HTR-8/SVneo (cell line): ENCODE results near the gene RPTOR.
"Not testable (repeated sequence)": the region's sequence is repeated elsewhere in the genome, so short reads cannot be mapped to it uniquely, and the experiment has no call there.

Experiments used
- DNase-seq: peaks from one replicate; pipeline ENCODE4 v3.0.0; 2011; ENCODE audit warnings: low spot score, mixed read lengths; ENCODE audit not compliant: insufficient read length
- FAIRE-seq: peaks from 2 replicates; lab custom pipeline; 2011; peaks lifted over from hg19 to GRCh38; lab: Jason Lieb, UNC

Gene RPTOR

DNA sequence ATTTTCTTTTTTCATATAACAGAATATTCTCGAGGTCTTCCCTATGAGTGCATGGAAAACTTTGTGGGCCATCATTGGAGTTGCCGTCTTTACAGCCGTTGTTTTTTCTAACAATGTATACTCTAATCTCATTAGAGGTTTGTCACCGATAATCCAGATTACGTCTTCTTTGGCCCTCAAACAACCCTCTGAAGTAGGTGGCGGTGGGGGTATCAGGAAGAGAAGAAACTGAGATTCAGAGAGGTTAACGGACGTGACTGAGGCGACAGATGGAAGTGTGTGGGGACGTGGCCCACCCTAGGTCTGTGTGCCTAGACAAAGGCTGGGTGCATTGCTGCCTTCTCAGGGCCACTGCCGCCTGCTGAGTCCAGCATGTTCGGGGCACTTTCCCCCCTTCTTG, 63.7 kb downstream of the RPTOR start:
- FAIRE-seq, result no peak
- DNase-seq, result no peak

DNA sequence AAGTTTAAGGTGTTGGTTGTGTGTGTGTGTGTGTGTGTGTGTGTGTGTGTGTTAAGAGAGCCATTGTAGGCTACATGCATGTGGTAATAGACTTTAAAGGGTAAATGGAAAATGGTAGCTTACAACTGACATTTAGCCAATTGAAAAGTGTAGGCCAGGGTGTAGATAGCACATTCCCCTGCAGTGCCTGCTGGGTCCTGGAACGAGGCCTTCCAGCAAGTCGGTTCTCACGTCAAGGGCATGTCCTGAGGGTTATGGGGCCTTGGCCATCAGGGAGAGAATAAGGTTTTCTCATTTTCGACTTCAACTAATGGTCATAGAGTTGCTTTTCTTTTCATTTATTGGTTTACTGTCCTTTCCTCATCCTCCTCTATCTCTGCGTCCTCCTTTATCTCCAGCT, 65.1 kb downstream of the RPTOR start:
- FAIRE-seq, result no peak
- DNase-seq, result no peak

DNA sequence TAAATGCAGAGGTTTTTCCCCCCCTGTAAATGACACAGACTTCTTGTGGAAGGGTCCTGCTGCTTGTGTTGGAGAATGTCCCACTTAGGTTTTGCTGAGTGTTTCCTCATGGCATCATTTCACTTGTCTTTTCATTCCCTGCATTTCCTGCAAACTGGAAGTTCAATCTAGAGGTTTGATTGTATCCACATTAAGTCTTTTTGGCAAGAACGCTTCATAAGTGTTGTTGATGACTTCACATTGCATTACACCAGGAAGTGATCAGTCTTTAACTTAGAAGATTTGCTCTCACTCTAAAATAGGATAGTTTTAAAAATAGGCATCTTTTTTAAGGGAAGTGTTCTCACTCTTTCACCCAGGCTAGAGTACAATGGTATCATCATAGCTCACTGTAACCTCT, 67.2 kb downstream of the RPTOR start:
- FAIRE-seq (no peak), DNase-seq (no peak)

DNA sequence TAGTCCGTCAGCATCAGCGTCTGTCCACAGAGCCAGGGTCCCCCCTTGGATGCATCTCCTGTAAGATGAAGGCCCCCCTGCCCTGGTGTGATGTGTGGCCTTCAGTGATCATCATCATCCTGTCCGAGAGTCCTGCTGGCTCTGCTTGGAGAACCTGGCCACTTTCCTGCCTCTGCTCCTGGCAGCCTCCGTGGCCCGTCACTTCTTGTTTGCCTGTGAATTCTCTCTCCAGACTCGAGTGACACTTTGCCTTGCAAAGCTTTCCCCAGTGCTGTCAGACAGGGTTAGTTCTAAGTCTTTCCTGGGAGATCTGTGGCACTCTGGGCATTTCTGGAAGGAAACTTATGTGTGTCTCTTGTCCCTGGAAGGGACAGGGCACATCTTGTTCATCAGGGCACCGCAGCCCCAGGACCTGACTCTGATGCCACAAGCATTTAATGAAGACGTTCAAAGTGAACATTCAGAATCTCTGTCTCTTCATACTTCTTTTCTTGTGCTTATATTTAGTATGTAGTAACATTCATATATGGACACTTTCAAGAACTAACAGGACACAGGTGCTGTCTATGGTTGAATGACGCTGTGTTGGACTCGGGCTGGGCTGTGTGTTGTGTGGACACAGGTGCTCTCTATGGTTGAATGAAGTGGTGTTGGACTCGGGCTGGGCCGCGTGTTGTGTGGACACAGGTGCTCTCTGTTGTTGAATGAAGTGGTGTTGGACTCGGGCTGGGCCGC, 68.5 kb downstream of the RPTOR start:
- FAIRE-seq, result peak; percentile 64
- no peak for DNase-seq

DNA sequence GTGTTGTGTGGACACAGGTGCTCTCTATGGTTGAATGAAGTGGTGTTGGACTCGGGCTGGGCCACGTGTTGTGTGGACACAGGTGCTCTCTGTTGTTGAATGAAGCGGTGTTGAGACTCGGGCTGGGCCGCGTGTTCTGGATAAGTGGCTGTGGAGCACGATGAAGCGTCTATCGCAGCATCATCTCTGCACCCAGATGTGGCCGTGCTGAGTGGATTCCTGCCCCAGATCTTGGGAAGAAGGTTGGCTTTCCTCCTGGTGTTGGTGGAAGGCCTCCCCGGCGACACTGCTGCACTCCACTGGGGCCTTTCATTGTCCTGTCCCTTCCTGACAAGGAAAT, 69.1 kb downstream of the RPTOR start:
- FAIRE-seq (no peak), DNase-seq (no peak)

DNA sequence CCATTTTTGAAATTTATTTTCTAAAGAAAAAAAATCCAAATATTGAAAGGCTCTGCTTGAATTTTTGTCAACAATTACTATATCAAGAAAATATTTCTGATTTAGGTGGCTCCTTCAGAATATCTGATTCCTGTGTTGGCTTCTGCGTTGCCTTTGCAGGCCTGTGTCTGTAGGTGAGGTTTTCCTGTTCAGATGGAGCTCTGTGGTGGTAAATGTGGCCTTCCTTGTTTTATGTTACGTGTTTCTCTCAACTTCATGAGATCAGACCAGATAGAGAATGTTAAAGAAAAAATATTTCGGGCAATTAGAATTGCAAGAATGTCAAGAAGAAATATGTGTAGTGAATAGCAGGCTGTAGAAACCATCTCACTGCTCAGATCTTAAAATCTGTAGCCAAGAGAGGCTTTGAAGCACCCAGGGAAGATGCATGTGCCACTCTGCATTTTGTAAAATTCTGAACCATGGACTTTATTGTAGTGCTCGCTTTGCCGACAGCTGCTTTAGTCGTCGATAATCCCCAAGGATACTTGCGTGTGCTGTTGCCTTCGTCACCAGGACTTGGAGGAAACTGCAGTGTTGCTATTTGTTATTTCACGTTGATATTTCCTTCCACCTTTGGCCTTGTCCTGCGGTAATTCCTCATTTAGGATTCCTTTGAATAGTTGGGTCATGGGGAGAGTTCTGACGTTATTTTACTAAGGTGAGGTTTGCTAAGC, 69.9 kb downstream of the RPTOR start:
- no peak for DNase-seq
- FAIRE-seq, result no peak

DNA sequence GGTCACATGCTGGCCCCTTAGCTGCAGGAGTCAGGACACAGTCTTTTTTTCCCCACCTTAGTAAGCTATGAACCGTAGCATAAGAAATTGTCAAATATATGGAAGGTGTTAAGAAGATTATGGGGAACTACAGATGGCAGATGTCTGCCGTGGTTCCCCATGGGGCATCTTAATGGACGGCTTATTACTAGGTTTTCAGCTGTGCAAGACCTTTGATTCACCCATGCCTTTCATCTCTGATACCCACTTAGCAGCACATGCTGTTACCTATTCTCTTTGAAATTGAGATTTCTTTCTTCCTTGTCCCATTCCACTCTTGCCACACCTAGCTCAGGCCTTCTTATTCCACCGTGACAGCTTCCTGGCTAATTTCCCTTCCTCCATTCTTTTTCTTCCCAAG, 70.7 kb downstream of the RPTOR start:
- DNase-seq (no peak), FAIRE-seq (no peak)

DNA sequence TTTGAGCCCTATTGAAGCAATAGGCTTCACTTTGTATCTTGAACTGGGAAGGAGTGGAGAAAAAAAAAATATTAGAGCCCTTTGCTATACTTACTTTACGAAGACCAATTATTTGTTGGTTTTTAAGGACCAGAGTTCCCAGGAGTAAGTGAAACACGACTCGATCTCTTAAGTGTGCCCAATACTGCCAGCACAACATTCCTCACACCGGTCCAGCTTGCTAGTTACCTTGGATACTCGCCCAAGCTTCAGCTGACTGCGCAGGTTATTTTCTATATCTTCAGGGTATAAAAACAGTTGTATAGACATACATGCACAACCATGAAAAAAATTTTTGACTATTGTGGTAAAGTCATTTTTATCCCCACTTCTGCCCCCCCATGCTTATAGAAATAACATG, 72.1 kb downstream of the RPTOR start:
- DNase-seq (no peak), FAIRE-seq (no peak)

DNA sequence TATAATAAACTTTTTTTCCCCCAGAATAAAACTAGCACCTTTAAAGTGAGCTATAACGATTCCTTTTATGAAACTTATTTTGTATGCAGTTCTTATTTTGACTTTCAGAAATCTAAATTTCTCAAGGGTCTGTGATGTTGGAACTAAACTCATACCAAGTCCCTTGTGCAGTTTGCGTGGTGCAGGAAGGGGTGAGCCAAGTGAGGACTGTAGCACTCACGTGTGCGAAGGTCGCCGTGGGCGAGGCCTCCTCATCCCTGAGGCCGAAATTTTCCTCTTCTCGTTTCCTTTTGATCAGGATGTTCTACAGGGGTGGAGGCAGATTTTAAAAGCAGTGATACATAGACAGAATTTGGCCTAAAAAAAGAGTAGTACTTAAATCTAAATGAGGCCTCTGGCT, 73.7 kb downstream of the RPTOR start:
- FAIRE-seq, result no peak
- DNase-seq, result no peak

DNA sequence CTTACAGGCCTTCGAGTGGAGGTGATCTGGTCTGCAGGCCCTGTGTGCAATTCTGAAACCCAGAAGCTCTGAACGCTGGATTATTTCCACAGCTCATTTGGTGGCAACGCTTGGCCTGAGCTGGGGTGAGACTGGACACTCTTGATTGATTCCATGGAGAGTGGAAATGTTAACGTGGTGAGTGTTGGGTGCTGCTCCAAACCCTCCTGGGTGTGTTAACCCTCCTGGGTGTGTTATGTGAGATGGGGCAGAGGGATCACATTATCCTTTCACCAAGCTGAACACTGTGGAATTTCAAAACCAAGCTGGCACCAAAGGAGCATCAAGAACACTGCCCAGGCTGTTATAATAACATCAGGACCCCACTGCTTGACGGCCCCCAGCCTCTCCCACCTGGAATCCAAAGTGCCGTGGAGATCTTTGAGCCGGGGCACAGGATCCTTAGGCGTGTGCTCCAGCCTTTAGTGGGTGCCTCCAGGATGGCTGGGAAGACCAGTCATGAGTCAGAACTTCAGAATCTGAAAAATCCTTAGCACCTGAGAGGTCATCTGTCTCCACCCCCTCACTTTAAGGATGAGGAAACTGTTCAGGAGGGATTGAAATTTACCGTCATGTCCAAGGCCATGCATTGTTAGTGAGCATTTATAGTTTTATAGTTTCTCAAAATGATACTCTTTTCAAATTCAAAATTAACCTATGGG, 75.0 kb downstream of the RPTOR start:
- FAIRE-seq, result no peak
- DNase-seq, result peak; percentile 51

DNA sequence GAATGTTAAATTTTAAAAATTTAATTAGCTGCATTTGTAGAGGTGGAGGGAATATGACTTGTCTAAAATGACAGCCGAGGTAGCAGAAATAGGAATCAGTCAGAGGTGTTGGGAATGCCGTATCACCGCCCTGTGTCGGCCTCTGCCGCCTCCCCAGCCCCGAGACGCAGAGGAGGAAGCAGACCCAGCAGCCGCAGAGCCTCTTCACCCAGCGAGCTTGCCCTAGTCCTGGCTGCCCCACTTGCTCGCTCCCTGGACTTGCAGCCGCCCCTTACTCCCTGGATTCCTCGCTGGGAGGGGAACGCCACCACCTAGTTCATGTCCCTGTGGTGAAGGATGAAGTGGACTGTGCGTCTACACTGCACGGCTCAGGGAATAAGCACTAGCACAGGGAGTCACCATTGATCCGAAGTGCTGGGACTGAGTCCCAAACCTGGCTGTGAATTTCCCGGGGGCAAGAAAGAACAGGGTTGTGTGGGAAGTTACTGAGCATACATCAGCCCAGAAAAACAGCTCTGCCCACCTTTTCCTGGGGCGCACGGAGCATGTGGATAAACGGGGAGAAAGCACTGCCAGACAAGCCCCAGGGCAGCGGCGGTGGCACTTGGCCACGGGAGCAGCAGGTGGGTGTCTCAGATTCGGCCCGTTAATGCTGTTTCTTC, 76.8 kb downstream of the RPTOR start:
- DNase-seq (no peak), FAIRE-seq (no peak)

DNA sequence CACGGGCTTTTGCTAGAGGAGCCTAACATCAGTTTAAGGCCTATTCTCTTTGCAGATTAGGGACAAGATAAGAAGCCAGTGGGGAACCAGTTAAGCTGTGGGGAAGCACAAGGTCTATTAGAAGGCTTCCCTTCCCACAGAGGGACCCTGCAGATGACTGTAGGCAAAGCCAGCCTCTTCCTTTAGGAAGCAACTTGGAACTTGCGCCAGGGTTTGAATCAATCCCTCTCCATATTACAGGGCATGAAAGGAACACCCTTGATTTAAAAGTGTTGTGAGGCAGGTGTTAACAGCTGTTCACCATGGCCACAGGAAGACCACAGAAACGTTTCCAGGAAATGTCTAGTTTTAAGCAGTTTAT, 77.3 kb downstream of the RPTOR start:
- no peak for DNase-seq
- FAIRE-seq, result no peak

DNA sequence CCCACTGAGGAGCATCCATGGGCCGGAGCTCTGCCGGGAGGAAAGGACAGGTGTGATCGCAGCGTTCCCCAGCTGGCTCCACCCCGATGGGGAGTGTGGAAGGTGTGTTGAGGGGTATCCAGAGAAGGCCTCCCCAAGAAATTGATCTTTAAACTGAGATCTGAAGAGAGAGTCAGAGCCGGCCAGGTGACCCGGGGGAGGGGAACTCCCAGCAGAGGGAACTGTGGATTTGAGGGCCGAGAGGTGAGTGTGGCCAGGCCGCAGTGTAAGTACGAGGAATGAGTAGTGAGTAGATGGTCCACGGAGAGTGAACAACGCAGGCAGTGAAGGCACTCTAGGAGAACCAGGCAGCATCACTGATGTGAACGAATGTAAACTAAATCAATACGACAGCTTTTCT, 80.2 kb downstream of the RPTOR start:
- FAIRE-seq (no peak), DNase-seq (no peak)

DNA sequence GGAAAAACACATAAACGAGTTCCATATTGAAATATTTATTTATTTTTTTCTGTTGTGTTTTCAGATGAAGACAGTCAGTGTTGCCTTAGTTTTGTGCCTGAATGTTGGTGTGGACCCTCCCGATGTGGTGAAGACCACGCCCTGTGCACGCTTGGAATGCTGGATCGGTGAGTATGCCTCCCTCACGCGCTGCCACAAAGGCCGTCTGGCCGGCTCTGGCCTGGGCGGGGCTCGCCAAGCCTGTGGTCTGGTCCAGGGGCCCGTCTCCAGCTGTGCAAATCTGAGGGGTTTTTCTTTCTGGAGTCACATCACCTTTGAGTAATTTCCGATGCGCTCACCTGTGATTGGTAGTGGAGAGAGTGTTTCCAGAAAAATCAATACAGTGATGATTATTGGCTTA, 81.0 kb downstream of the RPTOR start:
- DNase-seq (no peak), FAIRE-seq (no peak)

DNA sequence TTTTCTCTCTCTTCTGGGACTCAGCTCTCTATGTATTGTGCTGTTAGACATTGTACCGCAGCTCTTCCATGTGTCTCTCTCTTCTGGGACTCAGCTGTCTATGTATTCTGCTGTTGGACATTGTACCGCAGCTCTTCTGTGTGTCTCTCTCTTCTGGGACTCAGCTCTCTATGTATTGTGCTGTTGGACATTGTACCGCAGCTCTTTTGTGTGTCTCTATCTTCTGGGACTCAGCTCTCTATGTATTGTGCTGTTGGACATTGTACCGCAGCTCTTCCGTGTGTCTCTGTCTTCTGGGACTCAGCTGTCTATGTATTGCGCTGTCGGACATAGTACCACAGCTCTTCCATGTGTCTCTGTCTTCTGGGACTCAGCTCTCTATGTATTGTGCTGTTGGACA, 84.2 kb downstream of the RPTOR start:
- FAIRE-seq, result not testable (repeated sequence)

DNA sequence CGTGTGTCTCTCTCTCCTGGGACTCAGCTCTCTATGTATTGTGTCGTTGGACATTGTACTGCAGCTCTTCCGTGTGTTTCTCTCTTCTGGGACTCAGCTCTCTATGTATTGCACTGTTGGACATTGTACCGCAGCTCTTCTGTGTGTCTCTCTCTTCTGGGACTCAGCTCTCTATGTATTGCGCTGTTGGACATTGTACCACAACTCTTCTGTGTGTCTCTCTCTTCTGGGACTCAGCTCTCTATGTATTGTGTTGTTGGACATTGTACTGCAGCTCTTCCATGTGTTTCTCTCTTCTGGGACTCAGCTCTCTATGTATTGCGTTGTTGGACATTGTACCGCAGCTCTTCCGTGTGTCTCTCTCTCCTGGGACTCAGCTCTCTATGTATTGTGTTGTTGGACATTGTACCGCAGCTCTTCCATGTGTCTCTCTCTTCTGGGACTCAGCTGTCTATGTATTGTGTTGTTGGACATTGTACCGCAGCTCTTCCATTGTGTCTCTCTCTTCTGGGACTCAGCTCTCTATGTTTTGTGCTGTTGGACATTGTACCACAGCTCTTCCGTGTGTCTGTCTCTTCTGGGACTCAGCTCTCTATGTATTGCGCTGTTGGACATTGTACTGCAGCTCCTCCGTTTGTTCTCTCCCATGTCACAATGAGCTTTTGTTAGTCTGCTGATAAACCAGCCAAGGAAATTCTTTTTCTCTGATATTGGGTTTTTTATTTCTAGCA, 84.8 kb downstream of the RPTOR start:
- DNase-seq (no peak), FAIRE-seq (no peak)

More for the DNA sequence above, 84.2 kb downstream of the RPTOR start:
- not testable (repeated sequence) for DNase-seq

DNA sequence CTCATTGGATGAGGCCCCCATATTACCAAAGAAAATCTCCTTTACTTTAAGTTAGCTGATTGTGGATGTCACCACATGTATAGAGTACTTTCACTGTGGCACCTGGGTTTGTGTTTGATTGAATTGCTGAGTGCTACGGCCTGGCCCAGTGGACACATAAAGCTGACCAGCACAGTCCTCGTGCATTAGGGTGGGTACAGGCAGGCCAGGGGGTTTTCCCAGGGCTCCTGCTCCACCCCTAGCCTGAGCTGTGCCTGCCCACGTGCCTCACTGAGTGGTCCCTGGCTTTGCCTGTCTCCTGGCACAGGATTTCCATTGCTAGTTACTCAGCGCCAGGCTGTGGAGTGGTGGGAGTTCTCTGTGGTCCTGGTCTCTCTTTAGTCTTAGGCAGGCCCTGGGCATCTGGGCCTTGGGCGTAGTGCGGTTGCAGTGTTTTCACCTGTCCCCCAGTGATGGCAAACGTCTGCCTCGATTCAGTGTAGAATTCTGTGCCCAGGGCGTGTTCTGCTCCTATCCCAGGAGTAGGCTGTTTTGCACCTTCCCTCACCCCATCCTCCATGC, 86.0 kb downstream of the RPTOR start:
- no peak for DNase-seq
- FAIRE-seq, result no peak

DNA sequence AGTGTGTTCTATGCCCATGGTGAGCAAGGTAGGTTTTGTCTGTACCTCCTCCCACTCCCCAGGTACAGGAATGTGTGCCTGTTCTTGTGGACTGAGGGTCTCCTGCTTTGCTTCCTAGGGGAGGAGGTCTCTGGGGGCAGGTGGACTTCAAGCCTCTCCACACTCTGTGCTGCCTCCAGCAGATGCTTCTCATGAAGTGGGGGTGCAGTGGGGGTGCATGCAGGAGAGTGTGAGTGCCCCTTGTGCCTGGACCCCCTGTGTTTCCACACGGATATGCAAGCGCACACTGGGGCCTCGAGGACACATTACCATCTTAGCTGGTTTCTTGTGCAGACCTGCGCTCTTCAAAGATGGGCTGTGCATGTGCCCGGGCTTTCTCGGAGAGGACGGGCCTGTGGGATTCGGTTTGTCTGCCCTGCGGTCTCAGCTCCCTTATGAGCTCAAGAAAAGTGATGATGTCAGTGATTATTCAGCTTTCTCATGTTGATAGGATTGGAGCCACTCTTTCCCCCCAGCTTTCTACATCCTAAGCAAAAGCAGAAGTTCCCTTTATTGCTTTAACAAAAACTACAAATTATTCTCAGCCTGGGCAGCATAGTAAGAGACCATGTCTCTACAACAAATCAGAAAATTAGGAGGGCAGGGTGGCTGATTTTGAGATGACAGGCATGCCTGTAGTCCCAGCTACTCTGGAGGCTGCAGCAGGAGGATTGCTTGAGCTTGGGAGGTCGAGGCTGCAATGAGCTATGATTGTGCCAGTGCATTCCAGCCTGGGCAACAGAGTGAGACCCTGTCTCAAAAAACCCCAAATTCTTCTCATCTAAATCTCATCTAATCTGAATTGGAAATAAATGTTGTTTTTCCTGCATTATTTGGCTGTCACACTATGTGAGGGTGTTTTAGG, 86.8 kb downstream of the RPTOR start:
- no peak for FAIRE-seq

DNA sequence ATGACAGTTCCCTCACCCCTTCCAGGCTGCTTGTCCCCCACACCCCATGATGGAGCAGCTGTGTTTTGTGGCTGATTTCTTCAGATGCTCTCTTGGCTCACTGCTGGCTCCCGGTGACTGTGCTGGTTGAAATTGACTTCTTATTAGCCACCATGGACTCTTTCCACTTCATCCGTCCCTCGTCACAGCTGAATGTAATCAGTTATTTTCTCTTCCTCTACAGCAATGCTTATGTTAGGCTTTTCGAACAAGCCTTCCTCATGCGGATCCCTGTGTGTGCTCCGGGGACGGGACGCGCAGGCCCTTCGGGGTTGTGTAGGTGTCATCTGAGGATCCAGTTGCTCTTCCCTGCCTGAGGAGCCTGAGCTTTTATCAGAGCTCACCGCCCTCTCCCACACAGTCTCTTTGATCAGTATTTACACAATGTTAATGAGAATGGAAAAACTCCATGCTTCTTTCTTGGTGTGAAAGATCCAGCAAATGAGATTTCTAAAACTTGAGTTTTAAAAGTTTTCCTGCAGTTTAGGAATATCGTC, 87.5 kb downstream of the RPTOR start:
- FAIRE-seq (no peak), DNase-seq (no peak)

More for the DNA sequence above, 86.8 kb downstream of the RPTOR start:
- DNase-seq, result no peak
